WERI-Rb-1 (cell line): ENCODE data around the gene LIN28A.

ENCODE experiments used
- DNase-seq: peaks from one replicate; pipeline ENCODE4 v3.0.0-alpha.2; 2020
- H3K27ac ChIP-seq: fragments of 250-450 bp; sonication (Bioruptor Pico); 2 replicates; pipeline ENCODE4 v1.5.1; 2020; ENCODE audit warnings: mild to moderate bottlenecking, moderate library complexity
- H3K27me3 ChIP-seq: fragments of 250-450 bp; sonication (Bioruptor Pico); 2 replicates; pipeline ENCODE4 v1.5.1; 2021; ENCODE audit warnings: mild to moderate bottlenecking, low read depth, moderate library complexity; ENCODE audit not compliant: insufficient read depth, severe bottlenecking
- H3K36me3 ChIP-seq: fragments of 250-450 bp; sonication (Bioruptor Pico); 2 replicates; pipeline ENCODE4 v1.5.1; 2020; ENCODE audit warnings: mild to moderate bottlenecking, moderate library complexity
- H3K4me3 ChIP-seq: 2 replicates; pipeline ENCODE4 v1.5.1; 2011; ENCODE audit warnings: low read depth, mild to moderate bottlenecking, control low read depth, low read length
- H3K9me3 ChIP-seq: fragments of 250-450 bp; sonication (Bioruptor Pico); 2 replicates; pipeline ENCODE4 v1.5.1; 2021; ENCODE audit warnings: mild to moderate bottlenecking, moderate library complexity; ENCODE audit not compliant: severe bottlenecking
- TF ChIP-seq, protein P1 (sequence below): IDR thresholded peaks from 2 replicates; pipeline ENCODE4 v1.5.1; 2011; ENCODE audit warnings: low read depth, mild to moderate bottlenecking, control low read depth, inconsistent platforms, low read length

The LIN28A gene

DNA sequence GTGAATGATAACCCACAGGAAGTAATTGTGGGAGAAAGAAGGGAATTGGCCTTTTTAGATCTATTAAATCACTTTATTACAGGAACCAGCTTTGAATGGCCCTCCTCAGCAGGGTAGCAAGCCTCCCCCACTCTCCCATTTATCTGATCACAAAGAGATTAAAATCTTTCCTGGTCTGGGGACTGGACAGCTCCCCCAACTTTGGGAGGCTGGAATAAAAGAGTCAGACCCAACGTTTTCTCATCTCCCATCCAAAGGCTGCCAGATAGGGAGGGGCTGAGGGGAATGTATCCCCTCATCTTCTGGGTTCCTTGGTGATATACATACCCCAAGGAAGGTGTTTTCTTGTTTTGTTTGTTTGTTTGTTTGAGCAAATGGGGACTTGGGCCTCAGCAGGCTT lies 2.4 kb downstream of the LIN28A start:
- DNase-seq, result no peak
- Histone ChIP-seq H3K27ac (peak overlapping the region; percentile 84), H3K36me3 (no peaks in the 10 kb centered on the region), H3K4me3 (peak overlapping the region; percentile 5; the same call in 1 of the 2 replicates), H3K9me3 (peaks cover 13% of the 10 kb centered on the region), H3K27me3 (no peaks in the 10 kb centered on the region)
- TF ChIP-seq, protein P1, sequence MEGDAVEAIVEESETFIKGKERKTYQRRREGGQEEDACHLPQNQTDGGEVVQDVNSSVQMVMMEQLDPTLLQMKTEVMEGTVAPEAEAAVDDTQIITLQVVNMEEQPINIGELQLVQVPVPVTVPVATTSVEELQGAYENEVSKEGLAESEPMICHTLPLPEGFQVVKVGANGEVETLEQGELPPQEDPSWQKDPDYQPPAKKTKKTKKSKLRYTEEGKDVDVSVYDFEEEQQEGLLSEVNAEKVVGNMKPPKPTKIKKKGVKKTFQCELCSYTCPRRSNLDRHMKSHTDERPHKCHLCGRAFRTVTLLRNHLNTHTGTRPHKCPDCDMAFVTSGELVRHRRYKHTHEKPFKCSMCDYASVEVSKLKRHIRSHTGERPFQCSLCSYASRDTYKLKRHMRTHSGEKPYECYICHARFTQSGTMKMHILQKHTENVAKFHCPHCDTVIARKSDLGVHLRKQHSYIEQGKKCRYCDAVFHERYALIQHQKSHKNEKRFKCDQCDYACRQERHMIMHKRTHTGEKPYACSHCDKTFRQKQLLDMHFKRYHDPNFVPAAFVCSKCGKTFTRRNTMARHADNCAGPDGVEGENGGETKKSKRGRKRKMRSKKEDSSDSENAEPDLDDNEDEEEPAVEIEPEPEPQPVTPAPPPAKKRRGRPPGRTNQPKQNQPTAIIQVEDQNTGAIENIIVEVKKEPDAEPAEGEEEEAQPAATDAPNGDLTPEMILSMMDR, result no peak

DNA sequence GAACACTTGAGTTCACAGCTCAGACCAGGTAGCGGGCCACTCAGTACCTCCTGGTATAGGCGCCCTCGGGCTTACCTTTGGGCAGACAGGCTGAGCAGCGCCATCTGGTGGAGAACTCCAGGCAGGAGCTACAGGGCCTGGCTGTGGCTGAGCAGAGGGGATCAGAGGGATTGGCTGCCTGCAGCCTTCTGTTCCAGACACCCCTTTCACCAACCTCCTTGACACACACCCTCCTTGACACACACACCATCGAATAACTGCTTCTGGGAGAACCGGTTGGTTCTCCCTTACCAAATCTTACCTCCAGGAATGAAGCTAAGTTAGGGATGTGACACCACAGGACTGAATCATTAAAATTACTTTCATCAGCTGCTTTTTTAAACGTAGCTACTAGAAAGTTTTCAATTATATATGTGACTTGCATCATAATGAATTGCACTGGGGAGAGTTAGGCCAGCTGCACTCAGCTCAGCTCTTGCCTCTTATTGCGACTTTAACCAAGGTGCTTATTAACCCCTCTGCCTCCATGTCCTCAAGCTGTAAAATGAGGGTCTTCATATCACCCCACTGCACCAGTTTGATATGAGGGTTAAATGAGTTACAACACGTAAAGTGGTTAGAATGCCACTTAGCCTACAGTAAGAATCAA lies 6.6 kb downstream of the LIN28A start:
- peak; percentile 96 for DNase-seq
- TF ChIP-seq, protein P1, result peak; percentile 98
- no peaks in the 10 kb centered on the region for H3K36me3 ChIP-seq
- H3K27ac ChIP-seq, result peak overlapping the region; percentile 49
- no peaks in the 10 kb centered on the region for H3K9me3 ChIP-seq
- H3K4me3 ChIP-seq, result no peak overlapping the region
- H3K27me3 ChIP-seq, result no peaks in the 10 kb centered on the region

DNA sequence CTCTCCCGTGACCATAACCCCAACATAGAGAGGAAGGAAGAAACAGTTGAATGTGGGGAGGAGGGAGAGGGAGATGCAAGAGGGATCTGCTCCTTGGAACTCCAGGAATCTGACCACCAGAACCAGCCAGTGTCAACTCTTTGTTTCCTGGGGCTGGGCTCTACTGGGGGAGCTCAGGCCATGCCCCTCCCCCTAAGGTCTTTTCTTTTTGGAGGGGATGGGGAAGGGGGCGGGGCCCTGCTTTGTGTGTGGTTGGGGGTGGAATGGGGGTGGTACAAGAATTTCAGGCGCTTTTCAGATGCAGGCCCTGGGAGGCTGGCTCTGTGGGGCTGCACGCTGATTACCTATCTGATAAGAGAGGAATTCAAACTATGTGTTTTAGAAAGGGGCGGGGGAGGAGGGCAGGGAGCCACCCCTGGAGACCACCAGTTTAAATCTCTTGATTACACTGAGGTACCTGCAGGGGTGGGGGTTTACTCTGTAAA lies 8.3 kb downstream of the LIN28A start:
- TF ChIP-seq, protein P1, result no peak
- DNase-seq, result no peak
- Histone ChIP-seq H3K27me3 (no peaks in the 10 kb centered on the region), H3K27ac (peak overlapping the region; percentile 39), H3K36me3 (no peaks in the 10 kb centered on the region), H3K9me3 (no peaks in the 10 kb centered on the region), H3K4me3 (no peak overlapping the region)

DNA sequence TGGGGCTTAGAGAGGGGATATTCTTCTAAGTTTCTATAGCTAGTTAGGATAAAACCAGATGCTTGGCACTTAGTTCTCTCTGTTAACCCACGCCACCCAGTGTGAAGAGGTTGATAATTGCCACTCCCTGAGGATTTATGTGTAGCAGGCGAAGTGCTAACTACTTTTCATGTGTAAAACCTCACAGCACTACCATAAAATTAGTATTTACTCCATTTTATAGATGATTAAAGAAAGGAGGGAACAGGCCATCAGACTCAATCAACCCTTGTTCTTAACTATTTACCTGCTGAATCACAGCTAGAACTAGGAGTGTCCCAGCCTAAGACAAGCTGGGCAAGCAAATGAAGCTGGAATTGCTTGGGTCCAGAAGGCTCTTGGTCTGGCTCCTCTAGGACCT lies 8.9 kb downstream of the LIN28A start:
- H3K27ac ChIP-seq, result peak overlapping the region; percentile 19
- no peak overlapping the region for H3K4me3 ChIP-seq

DNA sequence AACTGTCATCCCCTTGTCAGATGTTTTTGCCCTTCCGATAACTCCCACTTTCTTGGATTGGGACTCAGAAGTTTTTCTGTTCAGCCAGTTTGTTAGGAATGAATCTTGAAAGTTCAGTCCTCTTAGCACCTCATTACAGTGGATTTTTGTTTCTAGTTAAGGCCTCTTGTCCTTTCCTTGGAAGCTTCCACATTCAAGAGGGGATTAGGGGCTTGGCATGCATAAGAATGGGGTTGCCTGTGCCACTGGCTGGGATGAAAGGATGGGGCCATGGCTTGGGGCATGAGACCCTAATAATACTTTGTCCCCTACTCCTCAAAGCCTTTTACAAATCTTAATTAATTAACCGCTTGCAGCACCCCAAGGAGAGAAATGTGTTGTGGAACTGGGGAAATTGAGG lies 19.1 kb downstream of the LIN28A start:
- Histone ChIP-seq H3K36me3 (peaks cover 16% of the 10 kb centered on the region), H3K9me3 (peaks cover 4% of the 10 kb centered on the region), H3K27ac (no peak overlapping the region), H3K4me3 (no peak overlapping the region), H3K27me3 (no peaks in the 10 kb centered on the region)
- TF ChIP-seq, protein P1, result no peak
- no peak for DNase-seq

More for the DNA sequence above, 8.9 kb downstream of the LIN28A start:
- no peaks in the 10 kb centered on the region for H3K27me3 ChIP-seq
- no peak for DNase-seq
- H3K36me3 ChIP-seq, result no peaks in the 10 kb centered on the region
- TF ChIP-seq, protein P1, result no peak
- H3K9me3 ChIP-seq, result no peaks in the 10 kb centered on the region
